PC-9 (cell line): ENCODE results near the gene THBD. TPM values are rescaled to one million over a fixed set of nuclear protein-coding genes. Genes with fewer than 3 reads are reported as not detected.

Experiments used
- BruUV-seq: library from RNA; stranded (reverse); fragments of 400-500 nt; replicated peaks from 2 replicates; lab custom pipeline; 2021; lab: Mats Ljungman, UMichigan
- CTCF ChIA-PET: fragments of 300-600 bp; sonication (Branson Sonifier 250); formaldehyde crosslinking; loops from one replicate; lab custom pipeline; 2022; ENCODE audit warnings: antibody characterized with exemption; lab: Charles Lee
- POLR2A ChIA-PET: fragments of 300-600 bp; sonication (Branson Sonifier 250); formaldehyde crosslinking; loops from one replicate; lab custom pipeline; 2022; ENCODE audit warnings: antibody characterized with exemption; ENCODE audit not compliant: unreplicated experiment; lab: Charles Lee
- DNase-seq, 2 experiments: peaks; one replicate each; pipeline versions ENCODE4 v3.0.0 to v3.0.0-alpha.2; 2015 to 2022; ENCODE audit warnings: mixed read lengths in 1 of 2
- H2AFZ ChIP-seq: fragments of 200-600 bp; sonication (generic); 2 replicates; pipeline ENCODE4 v1.8.1; 2017; ENCODE audit warnings: antibody characterized with exemption
- H3F3A ChIP-seq: fragments of 200-600 bp; sonication (generic); 2 replicates; pipeline ENCODE4 v1.8.1; 2017; ENCODE audit warnings: antibody characterized with exemption, mild to moderate bottlenecking, low read depth; ENCODE audit not compliant: insufficient read depth
- H3K27ac ChIP-seq: fragments of 200-600 bp; sonication (generic); 2 replicates; pipeline ENCODE4 v1.6.1; 2016; ENCODE audit warnings: mixed run types
- H3K27me3 ChIP-seq: fragments of 200-600 bp; sonication (generic); 2 replicates; pipeline ENCODE4 v1.6.1; 2016; ENCODE audit warnings: low read depth, mixed run types; ENCODE audit not compliant: insufficient read depth
- H3K36me3 ChIP-seq: fragments of 200-600 bp; sonication (generic); 2 replicates; pipeline ENCODE4 v1.6.1; 2016; ENCODE audit warnings: low read depth, mixed run types
- H3K4me1 ChIP-seq: fragments of 200-600 bp; sonication (generic); replicated peaks from 2 replicates; pipeline ENCODE4 v1.6.1; 2016; ENCODE audit warnings: mixed run types; ENCODE audit not compliant: insufficient read depth
- H3K4me2 ChIP-seq: fragments of 200-600 bp; sonication (generic); 2 replicates; pipeline ENCODE4 v1.6.1; 2017; ENCODE audit warnings: mixed run types
- H3K4me3 ChIP-seq: fragments of 200-600 bp; sonication (generic); 2 replicates; pipeline ENCODE4 v1.6.1; 2016; ENCODE audit warnings: mixed run types
- H3K79me2 ChIP-seq: fragments of 200-600 bp; sonication (generic); 2 replicates; pipeline ENCODE4 v1.6.1; 2017; ENCODE audit warnings: low read depth, mixed run types
- H3K9me2 ChIP-seq: fragments of 200-600 bp; sonication (generic); 2 replicates; pipeline ENCODE4 v1.8.1; 2017; ENCODE audit warnings: mild to moderate bottlenecking; ENCODE audit not compliant: insufficient read depth
- H3K9me3 ChIP-seq: fragments of 200-600 bp; sonication (generic); 2 replicates; pipeline ENCODE4 v1.8.1; 2016; ENCODE audit warnings: low read depth; ENCODE audit not compliant: insufficient read depth
- H4K20me1 ChIP-seq: fragments of 200-600 bp; sonication (generic); 2 replicates; pipeline ENCODE4 v1.8.1; 2017; ENCODE audit not compliant: insufficient read depth
- EZH2 ChIP-seq: fragments of 200-600 bp; sonication (generic); IDR thresholded peaks from 2 replicates; pipeline ENCODE4 v1.8.0; 2017; ENCODE audit warnings: antibody characterized with exemption, low read depth
- intact Hi-C: fragments of 100-400 bp; cut with micrococcal nuclease; formaldehyde crosslinking; loops from one replicate; pipeline ENCODE4 v1.10.0; 2022; ENCODE audit not compliant: unreplicated experiment
- total RNA-seq: library from RNA; stranded (reverse); gene quantifications from 2 replicates; pipeline ENCODE4 v1.2.3, GENCODE V29; 2021
- TF ChIP-seq, protein P1 (sequence below): fragments of 200-600 bp; sonication (generic); conservative IDR thresholded peaks from 2 replicates; pipeline ENCODE4 v1.6.1; 2017; ENCODE audit warnings: mixed run types, antibody characterized with exemption, mild to moderate bottlenecking, moderate library complexity

Gene THBD
- total RNA-seq, 1 experiment from 2014 or later = 1.7 TPM

- DNase-seq = no peak
- Histone ChIP-seq H3K4me1 (no peaks in the 10 kb centered on the region), H3K36me3 (no peaks in the 10 kb centered on the region), H3K9me3 (no peaks in the 10 kb centered on the region), H3K9me2 (no peaks in the 10 kb centered on the region), H3F3A (peaks cover 5% of the 10 kb centered on the region; the same call in 1 of the 2 replicates), H3K79me2 (no peaks in the 10 kb centered on the region), H2AFZ (no peak overlapping the region), H3K4me3 (no peak overlapping the region), H3K4me2 (no peak overlapping the region), H4K20me1 (no peaks in the 10 kb centered on the region), H3K27me3 (no peaks in the 10 kb centered on the region), H3K27ac (no peak overlapping the region)
- intact Hi-C loops = no loop called here
- BruUV-seq = no TSS peak
- ChIA-PET POLR2A (no interaction called here), CTCF (no interaction called here)
- TF ChIP-seq, protein P1, sequence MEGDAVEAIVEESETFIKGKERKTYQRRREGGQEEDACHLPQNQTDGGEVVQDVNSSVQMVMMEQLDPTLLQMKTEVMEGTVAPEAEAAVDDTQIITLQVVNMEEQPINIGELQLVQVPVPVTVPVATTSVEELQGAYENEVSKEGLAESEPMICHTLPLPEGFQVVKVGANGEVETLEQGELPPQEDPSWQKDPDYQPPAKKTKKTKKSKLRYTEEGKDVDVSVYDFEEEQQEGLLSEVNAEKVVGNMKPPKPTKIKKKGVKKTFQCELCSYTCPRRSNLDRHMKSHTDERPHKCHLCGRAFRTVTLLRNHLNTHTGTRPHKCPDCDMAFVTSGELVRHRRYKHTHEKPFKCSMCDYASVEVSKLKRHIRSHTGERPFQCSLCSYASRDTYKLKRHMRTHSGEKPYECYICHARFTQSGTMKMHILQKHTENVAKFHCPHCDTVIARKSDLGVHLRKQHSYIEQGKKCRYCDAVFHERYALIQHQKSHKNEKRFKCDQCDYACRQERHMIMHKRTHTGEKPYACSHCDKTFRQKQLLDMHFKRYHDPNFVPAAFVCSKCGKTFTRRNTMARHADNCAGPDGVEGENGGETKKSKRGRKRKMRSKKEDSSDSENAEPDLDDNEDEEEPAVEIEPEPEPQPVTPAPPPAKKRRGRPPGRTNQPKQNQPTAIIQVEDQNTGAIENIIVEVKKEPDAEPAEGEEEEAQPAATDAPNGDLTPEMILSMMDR = no peak
- no peak for TF ChIP-seq EZH2
These were observed 29.0 kb upstream of the THBD start for GRCh38 chr20:23078351-23079015.

DNA sequence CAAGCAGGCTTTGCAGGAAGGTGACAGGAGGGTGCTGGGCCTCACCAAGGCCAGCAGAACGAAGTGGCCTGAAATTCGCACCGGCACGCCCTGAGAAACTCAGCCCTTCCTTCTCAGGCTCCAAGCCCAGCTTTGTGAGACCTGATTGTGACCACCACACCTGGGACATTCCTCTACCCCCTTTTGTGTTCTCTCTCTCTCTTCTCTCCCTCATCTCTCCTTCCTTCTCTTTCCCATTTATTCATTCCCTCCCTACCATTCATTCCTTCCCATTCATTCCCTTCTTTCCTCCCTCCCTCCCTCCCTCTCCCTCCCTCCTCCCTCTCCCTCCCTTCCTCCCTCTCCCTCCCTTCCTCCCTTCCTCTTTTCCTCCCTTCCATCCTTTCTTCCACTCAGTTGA lies 27.8 kb upstream of the THBD start:
- H3K9me3 ChIP-seq = no peaks in the 10 kb centered on the region
- H3K4me3 ChIP-seq = no peak overlapping the region
- no peaks in the 10 kb centered on the region for H4K20me1 ChIP-seq
- BruUV-seq = no TSS peak
- TF ChIP-seq EZH2 = no peak
- TF ChIP-seq, protein P1 = no peak
- CTCF ChIA-PET = no interaction called here
- H3K4me1 ChIP-seq = no peaks in the 10 kb centered on the region
- no peaks in the 10 kb centered on the region for H3K27me3 ChIP-seq
- no peak overlapping the region for H3K4me2 ChIP-seq
- no peaks in the 10 kb centered on the region for H3K36me3 ChIP-seq
- H3K79me2 ChIP-seq = no peaks in the 10 kb centered on the region
- H2AFZ ChIP-seq = no peak overlapping the region
- no peak overlapping the region for H3K27ac ChIP-seq
- H3F3A ChIP-seq = no peaks in the 10 kb centered on the region
- no peak for DNase-seq
- intact Hi-C loops = no loop called here
- H3K9me2 ChIP-seq = no peaks in the 10 kb centered on the region
- POLR2A ChIA-PET = no interaction called here

- H2AFZ ChIP-seq = no peak overlapping the region
- POLR2A ChIA-PET = no interaction called here
- no peaks in the 10 kb centered on the region for H4K20me1 ChIP-seq
- H3K27ac ChIP-seq = no peak overlapping the region
- DNase-seq = no peak
- H3K79me2 ChIP-seq = no peaks in the 10 kb centered on the region
- intact Hi-C loops = no loop called here
- no peaks in the 10 kb centered on the region for H3K36me3 ChIP-seq
- H3K4me1 ChIP-seq = no peaks in the 10 kb centered on the region
- no peaks in the 10 kb centered on the region for H3K9me2 ChIP-seq
- no peaks in the 10 kb centered on the region for H3K9me3 ChIP-seq
- CTCF ChIA-PET = no interaction called here
- no TSS peak for BruUV-seq
- no peaks in the 10 kb centered on the region for H3K27me3 ChIP-seq
- no peaks in the 10 kb centered on the region for H3F3A ChIP-seq
- no peak for TF ChIP-seq EZH2
- TF ChIP-seq, protein P1 = no peak
- H3K4me2 ChIP-seq = no peak overlapping the region
- no peak overlapping the region for H3K4me3 ChIP-seq
These were observed 24.6 kb upstream of the THBD start for GRCh38 chr20:23074052-23074451.
